ENCODE results near the gene TNFSF8.

DNA sequence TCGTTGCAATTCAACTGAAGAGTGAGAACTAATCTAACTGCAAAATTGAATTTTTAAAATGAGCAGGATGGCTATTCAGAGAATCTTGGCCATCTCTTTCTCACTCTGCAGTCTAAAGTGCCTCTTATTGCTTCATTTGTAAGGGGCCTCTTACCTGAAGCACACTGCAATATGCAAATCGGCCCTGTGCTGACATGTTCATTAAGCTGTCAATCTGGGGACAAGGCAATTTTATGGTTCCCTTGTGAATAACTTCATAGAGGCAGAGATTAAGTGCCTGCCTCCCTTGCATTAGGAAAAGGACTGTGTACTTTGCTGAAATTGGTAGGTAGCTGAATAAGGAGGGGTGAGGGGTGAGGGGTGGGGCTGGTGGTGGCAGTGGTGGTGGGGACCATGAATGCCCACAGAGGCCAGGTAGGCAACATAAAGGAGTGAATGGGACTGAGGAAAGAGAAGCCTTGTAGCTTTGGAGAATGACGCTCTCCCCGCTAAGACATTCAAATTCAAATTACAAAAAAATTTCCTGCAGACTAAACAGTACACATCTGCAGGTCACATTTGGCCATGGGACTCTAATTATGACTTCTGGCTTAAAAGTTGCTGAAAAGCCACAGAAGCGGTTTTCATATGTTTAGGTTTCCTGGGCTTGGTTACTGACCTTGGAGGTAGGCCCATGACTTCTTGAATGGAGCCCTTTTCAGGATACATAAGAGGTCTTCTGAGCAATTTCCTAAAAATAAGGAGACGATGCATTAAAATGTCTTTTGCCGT lies 25.0 kb downstream of the TNFSF8 start:
- TF ChIP-seq CHD1 (IDR thresholded peaks at IDR 0.05; ENCODE audit: low read depth, low read length) (no peak), POLR2A (IDR thresholded peaks at IDR 0.05; ENCODE audit: low read depth, low read length) (no peak), RAD21 (IDR thresholded peaks at IDR 0.05; ENCODE audit: low read length) (no peak), SMC3 (IDR thresholded peaks at IDR 0.05; ENCODE audit: low read depth, low read length) (no peak), CEBPB (IDR thresholded peaks at IDR 0.05; ENCODE audit: low read depth, low read length) (no peak)
- TF ChIP-seq, protein P1, sequence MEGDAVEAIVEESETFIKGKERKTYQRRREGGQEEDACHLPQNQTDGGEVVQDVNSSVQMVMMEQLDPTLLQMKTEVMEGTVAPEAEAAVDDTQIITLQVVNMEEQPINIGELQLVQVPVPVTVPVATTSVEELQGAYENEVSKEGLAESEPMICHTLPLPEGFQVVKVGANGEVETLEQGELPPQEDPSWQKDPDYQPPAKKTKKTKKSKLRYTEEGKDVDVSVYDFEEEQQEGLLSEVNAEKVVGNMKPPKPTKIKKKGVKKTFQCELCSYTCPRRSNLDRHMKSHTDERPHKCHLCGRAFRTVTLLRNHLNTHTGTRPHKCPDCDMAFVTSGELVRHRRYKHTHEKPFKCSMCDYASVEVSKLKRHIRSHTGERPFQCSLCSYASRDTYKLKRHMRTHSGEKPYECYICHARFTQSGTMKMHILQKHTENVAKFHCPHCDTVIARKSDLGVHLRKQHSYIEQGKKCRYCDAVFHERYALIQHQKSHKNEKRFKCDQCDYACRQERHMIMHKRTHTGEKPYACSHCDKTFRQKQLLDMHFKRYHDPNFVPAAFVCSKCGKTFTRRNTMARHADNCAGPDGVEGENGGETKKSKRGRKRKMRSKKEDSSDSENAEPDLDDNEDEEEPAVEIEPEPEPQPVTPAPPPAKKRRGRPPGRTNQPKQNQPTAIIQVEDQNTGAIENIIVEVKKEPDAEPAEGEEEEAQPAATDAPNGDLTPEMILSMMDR (conservative IDR thresholded peaks at IDR 0.05; ENCODE audit: low read depth, low read length): no peak

All from IMR-90 (cell line).